Camera-type eye (tissue), 1 donor: ENCODE measurements around the gene HTR1B. TPM values are rescaled to one million over a fixed set of nuclear protein-coding genes. Genes with fewer than 3 reads are reported as not detected.

Source experiments
- total RNA-seq: library from RNA; depleted of rRNA; stranded (reverse); fragments of >200 nt; gene quantifications from one replicate; pipeline ENCODE4 v1.2.3, GENCODE V29; 2014

The HTR1B gene
- total RNA-seq = 4.7 TPM

GRCh38 chr6:77463308-77463860 is at the start of gene HTR1B:
HTR1B (minus strand) TSS chr6:77463491; CDS start chr6:77463403, 88 bp downstream.

Other genes starting within 250 kb of the HTR1B start
- 0.99 TPM for gene MEI4, start 189.5 kb upstream of the HTR1B start, total RNA-seq